NCI-H510A treated with DMSO at 0.1 percent for 48 hours (cell line): ENCODE data around the gene DYNLT5.
"Not testable (repeated sequence)": the region's sequence is repeated elsewhere in the genome, so short reads cannot be mapped to it uniquely, and the experiment has no call there.

ENCODE experiments used
- DNase-seq: peaks from one replicate; lab custom pipeline; 2025; lab: John Stamatoyannopoulos, UW

The DYNLT5 gene

DNA sequence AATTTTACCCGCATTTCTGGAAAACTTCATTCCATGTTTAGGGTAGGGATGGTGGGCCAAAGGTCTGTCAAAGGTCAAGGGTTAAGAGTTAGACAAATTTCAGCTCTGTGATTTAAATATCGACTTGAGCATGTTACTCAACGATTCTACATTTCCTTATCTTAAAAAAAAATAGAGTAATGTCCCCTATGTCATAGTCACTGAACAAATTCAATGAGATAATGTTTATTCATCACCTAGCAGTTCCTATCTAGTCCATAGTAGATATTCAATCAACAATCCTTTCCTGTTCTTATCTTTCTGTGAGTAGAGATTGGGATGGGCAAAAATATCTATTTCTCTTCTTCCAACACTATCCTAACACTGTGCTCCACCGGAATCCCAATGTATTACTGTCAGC, 1.1 kb upstream of the DYNLT5 start:
- no peak for DNase-seq

DNA sequence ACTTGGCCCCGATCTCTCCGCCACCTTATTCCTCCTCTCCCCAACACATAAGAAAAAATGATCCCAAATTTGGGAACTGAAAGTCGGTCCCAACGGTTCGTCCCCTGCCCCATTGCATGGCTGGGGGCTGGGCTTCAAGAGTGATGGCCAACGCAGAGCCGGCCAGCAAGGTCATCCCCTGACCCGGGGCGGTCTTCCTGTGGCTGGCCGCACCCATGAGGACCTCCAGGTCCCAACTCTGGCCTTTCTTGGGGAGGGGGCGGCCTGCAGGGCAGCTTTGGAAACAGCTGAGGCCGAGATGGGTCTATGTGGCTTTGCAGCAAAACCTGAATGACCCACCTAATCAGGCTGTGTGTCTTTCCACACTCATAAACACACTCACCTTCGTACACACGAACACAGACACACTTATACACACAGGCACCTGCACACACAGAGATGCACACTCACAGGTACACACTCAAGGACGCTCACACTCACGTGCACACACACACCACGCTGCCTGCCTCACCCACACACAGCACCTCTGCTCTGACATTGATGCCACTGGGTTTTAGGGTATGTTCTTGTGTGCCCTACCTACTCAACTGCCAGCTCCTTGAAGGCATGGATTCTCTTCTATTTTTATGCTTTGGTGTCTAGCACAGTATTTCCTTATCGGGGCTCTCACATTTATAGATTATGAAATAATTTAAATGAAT, 562 bp downstream of the DYNLT5 start:
- DNase-seq, result no peak

DNA sequence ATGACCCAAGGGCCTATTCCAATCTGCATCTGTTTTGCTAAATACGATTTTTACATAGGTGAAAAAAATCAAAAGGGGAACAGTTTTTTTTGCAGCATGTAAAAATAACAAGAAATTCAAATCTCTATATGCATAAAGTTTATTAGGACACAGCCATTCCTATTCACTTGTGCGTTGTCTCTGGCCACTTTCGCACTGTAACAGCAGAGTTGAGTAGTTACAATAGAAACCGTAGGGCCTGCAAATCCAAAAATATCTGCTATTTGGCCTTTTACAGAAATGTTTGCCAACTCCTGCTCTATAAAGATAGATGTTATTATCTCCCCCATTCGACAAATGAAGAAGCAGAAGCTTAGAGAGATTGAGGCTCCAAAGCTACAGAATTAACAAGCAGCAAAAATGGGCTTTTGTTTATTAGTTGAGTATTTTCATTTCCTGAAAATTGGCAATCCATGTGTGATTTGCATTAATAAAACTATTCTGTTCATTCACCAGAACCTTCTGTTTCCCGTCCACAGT, 5.5 kb downstream of the DYNLT5 start:
- DNase-seq, result no peak

DNA sequence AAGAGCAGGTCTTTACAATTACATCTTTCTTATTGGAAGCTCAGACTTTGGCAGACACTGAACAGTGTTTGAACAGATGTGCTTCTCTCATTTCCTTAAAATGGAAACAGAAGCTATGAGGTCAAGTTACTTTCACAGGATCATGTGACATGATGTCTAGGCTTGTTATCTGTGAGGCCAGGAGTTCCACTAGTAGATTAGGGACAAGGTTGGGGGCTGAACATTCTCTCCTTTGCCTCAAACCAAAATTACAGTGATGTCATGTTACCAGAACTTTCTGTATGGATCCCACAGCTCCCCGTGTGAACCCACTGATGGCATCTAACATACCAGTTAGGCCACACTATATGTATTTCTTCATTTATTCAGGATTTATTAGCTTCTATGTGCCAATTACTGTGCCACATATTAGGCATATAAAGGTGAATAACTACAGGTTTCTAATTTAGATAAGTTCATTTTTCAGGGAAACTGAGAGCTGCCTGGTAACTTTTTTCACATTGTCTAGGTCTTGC, 6.0 kb downstream of the DYNLT5 start:
- peak; percentile 82 for DNase-seq

DNA sequence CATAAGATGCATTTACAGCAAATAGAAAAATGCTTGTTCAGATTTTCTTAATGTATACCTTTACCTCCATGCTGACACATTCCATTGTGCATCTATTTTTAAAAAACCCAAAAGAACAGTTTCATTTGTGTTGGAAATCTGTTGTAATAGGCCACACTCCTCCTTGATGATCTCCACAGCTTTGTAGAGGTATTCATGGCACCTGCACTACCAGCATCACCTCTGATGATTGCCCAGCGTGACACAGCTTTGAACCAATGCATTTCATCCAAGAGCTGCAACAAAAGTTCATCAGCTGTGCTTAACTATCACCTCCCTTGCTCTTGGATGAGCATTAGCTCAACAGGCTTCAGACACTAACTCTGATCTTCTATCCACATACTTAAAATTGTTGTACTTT, 8.2 kb downstream of the DYNLT5 start:
- no peak for DNase-seq

DNA sequence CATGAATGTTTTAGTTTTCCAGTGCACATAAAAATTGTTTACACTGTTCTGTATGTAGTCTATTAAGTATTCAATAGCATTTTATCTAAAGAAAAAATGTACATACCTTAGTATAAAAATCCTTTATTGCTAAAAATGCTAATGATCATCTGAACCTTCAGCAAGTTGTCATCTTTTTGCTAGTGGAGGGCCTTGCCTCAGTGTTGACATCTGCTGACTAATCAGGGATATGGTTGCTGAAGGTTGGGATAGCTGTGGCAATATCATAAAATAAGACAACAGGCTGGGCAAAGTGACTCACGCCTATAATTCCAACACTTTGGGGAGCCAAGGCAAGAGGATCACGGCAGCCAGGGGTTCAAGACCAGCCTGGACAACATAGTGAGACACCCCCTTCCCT, 9.0 kb downstream of the DYNLT5 start:
- DNase-seq, result no peak

DNA sequence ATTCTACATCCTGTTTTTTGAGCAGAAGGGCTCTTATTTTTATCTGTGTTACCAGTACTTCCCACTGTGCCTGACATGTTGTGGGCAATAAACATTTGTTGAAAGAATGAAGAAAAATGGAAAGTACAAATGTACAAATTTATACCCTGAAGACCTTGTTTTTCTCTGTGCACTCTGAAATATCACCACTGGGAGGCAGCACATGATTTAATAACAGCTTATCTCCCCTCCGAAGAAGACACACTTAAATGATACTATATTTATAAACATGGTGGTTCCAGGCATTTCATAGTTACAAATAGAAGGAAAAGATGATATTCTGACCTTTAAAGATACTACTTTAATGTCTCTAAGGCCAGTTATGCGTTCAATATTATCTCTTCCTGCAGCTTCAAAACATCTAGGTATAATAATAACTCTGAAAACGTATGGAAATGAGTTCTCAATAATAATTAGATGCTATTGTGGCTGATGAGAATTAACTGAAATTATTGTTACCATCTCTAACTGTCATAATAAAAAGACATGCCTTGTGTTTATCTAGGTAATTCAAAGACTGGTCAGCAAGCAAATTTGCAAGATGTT, 12.8 kb downstream of the DYNLT5 start:
- DNase-seq, result peak; percentile 76

DNA sequence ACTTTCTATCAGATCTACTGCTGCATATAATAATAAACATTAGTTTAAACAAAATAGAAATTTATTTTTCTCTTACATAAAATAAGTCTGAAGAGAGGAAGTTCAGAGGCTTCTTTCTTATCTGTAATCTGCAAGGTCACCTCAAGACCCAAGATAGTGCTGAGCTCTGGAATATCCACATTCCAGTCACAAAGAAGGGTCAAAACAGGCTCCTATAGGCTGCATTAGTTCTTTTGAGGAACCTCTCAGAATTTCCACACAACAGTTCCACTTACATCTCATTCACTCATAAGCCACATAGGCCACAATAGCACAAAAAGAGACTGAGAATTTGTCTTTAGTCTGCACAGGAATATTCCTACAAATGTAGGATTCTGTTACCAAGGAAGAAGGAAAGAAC, 15.4 kb downstream of the DYNLT5 start:
- DNase-seq, result no peak

DNA sequence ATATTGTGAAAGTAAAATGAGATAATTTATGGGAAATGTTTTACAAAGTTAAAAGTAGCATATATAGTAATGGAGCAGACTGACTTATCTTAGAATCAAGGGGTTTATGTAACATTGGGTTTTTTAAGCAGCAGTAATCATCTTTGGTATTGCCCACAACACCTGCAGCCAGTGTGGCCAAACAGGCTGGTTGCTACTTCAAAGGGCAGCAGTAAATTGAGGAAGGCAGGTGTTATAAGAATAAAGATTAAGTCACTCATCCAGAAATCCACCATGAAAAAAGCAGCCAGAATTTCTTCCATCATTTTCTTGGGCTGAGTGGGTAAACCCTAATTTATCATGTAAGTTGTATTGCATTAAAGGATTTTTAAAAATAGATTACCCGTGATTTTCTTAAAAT, 16.7 kb downstream of the DYNLT5 start:
- peak; percentile 14 for DNase-seq

DNA sequence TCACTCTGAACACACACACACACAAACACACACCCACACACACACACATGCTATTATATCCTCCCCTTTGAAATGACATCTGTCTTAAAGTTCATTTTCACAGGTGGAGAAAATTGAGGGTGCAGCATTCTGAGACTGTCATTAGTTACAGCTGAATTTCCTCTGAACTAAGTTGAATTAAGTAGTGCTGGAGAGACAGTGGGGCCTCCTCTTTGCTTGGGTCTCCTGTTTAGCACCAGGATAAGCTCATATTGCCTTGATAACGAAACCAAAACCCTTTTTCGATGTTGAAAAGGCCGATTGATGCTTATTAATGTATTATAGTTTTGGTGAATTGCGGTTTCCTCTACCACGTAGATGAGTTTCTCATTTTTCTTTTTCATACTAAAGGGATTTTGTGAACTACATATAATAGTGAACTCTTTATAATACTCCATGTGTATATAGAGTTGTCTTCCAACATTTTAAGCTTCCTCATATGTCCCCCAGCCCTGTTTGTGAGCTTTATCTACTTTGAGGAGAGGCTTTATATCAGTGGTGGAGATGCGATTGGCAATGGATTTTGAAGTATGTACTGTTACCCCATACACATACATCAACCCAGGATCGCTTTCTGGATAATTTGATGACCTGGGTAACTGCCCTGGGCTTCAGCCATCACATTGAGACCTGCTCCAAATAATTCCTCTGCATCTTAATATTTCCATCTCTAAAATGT, 17.4 kb downstream of the DYNLT5 start:
- DNase-seq, result no peak

DNA sequence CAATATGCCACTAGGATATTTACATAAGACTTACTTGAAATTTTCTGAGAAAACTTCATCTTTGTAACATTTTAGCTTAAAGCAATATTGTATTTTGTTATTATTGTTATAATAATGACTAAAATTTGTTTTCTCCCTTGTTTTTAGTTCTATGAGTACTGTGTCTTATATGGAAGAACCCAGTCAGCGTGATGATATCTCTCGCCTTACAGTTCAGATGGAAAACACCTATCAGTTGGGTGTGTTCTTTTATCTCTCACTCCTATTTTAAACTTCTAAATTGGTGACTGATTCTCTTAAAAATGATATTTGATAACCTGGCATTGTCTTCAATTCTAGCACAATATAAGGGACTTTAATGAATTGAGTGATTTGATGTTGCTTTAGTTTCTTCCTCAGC, 18.0 kb downstream of the DYNLT5 start:
- DNase-seq, result no peak

DNA sequence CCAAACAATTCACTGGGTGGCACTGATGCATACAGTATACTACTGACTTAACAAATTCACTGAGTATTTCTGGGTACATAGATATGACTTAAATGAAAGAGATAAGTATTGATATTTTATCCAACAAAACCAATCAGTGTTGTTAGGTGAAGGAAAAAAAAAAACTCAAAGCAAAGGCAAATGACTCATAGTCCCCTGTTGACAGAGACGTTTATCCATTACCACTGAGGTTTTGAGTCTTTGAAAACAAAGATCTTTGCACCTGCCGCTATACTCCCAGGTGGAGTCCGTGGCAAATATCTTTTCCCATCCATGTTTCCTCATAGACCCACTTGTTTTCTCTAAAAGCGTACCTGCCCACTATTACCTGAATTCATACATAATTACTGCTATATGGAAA, 18.4 kb downstream of the DYNLT5 start:
- DNase-seq, result no peak

DNA sequence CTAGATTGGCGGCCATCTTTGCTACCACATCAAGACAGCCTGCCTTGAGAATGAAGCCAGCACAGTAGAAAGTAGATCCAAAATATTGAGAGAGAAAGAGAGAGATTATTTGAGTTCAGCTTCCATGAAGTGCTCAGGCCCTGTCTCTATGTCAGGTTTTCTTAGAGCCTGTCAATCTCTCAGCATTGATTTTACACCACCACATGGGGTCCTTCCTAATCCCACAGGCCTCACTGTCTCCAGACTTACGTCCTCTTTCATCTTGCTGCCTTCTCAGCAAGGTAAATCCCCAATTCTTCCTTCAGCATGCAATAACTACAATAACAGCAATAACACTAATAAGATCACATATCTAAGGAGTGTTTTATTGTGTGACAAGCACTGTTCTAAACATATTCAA, 21.0 kb downstream of the DYNLT5 start:
- DNase-seq, result no peak

DNA sequence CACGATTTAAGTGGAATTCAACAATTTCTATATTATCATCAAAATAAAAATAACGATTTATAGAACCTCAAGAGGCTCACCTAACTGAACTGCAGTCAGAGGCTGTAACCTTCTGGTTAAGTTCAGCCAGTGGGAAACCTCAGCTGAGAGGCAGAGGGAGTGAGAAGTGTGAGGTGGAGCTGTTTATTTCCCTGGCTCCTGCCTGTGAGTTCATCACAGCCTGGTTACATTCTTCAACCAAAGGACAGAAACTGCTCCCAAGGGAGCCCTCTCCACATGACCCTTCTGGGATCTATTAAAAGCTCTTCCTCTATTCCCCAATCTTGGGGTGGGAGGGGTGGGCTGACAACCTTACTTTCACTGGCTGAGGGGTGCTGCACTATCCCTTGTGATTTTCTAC, 22.2 kb downstream of the DYNLT5 start:
- DNase-seq, result no peak

DNA sequence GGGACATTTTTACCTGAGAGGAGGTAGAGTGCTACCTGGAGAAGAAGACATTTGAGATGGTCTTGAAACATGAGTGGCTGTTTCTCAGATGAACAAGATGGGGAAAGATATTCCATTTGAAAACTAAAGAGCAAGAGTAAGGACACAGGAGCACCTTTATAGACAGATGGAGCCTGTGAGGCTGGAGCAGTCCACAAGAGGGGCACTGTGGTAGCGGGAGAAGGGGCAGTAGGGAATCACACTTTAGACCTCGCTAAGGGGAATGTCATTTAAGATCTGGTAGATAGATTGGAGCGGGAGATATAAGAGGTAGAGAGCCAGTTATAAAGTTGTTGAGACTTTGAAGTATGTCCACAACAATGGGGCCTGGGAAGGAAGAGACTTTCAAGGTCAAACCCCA, 23.4 kb downstream of the DYNLT5 start:
- no peak for DNase-seq

DNA sequence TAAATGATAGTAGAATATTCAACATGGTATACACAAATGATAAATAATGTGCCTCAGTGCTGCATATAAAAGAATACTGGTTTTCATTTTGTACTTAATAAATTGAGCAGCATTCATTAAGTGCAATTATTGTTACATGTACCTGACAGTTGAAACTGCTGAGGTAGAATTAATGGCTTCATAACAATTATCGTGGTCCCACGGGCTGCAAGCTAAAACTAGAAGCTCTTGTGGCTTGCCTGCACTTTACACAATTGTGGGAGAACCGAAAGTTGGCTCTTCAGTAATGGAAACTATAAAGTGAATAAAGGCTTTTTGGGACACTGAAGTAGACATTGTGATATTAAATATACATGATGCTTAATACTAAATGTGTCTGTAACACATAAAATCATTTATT, 25.6 kb downstream of the DYNLT5 start:
- DNase-seq, result no peak

DNA sequence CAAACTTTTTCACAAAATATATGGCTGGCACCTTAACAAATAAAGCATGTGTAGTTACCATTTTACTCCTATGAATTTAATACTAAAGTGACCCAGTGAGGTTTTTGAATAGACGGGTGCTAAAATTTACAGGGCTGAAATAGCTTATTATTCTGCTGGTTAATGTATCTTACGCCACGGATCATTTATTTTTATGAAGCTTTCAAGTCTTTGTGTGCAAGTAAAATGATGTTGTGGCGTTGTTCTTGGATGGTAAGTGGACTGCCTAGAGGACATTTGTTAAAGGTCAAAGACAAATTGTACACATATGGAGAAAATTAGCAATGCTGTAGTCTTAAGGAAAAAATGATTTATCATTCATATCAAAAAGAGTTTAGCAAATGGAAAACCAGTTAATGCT, 26.0 kb downstream of the DYNLT5 start:
- DNase-seq, result peak; percentile 27

DNA sequence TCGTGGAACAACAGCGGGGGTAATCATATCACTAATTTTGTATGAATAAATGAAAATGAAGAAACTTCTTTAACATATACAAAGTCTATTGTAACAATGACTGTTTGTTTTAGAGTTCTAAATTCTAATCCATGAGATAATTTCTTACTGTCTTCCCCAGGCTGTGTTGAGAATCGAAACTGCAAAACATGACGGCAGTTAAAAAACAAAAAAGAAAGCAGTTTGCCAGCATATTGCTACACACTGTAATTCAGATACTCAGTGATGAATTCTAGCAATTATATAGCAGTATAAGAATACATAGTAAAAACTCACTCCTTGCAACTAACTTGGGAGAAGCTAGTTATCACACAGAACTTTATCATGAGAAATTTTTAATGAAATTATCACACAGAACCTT, 26.7 kb downstream of the DYNLT5 start:
- DNase-seq, result no peak

DNA sequence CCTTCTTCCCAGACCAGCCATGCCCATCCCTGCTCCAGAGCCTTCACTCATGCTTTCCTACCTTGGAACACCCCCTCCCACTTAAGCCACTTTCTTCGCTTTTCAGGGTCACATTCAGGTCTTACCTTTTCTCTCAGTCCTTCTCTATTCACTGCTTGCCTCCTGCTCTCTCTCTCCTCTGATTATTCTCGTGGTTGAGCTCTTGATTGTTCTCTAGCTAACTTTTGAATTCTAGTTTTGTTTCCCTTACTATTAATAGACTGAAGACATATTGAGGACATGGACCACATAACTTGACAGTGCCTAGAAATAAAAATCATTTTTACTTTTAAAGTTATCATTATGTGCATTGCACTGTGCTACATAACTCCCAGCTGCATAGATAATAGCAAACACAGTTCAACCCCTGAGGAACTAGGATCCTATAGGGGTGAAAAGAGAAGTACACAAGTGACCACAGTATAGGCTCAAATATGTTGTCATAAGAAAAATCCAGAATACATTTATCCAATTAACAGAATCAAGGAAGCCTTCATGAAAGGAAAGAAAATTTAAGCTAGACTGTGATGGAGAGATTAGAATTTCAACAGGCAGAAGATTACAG, 27.3 kb downstream of the DYNLT5 start:
- DNase-seq, result no peak

DNA sequence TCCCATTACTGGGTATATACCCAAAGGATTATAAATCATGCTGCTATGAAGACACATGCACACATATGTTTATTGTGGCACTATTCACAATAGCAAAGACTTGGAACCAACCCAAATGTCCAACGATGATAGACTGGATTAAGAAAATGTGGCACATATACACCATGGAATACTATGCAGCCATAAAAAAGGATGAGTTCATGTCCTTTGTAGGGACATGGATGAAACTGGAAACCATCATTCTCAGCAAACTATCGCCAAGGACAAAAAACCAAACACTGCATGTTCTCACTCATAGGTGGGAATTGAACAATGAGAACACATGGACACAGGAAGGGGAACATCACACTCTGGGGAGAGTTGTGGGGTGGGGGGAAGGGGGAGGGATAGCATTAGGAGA, 33.5 kb downstream of the DYNLT5 start:
- not testable (repeated sequence) for DNase-seq

DNA sequence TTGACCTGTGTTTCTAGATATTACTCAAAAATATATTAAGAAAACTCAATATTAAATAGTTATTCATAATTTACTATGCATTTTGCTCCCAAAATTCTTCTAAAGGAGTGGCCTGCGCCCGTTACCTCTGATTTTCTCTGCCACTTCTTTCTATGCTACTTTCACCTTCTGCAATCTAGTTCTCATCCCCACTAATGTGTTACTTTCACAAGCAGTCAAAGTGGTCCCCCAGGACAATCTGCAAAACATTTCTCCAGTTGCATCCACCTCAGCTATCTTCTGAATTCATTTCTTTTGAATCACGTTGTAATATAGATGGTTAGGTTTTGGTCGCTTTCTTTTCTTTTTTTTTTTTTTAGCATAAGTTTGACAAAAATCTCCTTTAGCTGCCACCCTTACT, 35.4 kb downstream of the DYNLT5 start:
- DNase-seq, result no peak

DNA sequence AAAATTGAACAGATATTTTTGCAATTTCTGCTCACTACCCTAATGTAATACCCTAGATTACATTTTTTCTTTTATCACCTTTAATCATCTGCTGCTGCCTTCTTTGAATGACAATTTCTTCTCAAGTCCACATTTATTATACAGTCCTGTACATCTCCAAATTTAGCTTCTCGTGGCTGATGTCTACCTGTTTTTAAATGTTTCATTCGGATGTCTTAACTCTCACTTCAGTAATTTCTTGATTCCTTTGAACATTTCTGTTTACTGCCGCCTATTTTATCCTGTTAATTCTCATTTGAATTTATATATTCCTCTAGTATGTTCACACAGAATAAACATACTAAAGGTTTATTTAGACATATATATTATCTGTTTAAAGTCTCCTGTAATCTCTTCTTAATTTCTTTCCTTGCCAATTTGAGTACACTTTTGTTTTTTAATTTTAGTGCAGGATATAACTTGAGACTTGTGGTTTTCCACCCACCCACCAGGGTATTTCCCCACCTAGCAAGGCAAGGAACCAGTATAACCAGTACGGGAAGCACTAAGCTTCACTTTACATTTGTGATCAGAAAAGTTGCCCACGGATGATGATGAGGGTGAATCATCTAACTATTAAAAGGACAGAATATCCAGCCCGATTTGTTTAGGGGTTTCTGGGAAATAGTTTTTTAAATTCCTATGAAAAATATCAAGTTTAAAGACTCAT, 36.1 kb downstream of the DYNLT5 start:
- DNase-seq, result no peak
